Measurements from ENCODE around the gene LRCH1.

The LRCH1 gene

DNA sequence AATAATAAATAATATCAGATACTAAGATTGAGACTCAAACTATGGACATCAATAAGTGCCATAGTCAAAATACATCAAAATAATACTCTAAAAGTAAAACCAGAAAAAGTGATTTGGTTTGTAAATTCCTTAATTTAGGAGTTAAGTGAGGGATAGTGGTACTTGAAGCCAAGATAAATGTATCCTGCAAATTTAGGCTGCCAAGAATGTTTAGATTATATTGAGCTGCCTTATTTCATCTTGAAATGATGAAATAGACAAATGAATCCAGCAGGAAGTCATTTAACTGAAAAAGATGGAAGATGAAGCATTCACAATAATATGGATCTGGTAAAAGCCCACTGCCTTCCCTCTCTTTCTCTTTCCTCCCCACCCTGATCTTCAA, 112.3 kb downstream of the LRCH1 start:
- no peak for DNase-seq (ENCODE audit: low read depth, low spot score)

DNA sequence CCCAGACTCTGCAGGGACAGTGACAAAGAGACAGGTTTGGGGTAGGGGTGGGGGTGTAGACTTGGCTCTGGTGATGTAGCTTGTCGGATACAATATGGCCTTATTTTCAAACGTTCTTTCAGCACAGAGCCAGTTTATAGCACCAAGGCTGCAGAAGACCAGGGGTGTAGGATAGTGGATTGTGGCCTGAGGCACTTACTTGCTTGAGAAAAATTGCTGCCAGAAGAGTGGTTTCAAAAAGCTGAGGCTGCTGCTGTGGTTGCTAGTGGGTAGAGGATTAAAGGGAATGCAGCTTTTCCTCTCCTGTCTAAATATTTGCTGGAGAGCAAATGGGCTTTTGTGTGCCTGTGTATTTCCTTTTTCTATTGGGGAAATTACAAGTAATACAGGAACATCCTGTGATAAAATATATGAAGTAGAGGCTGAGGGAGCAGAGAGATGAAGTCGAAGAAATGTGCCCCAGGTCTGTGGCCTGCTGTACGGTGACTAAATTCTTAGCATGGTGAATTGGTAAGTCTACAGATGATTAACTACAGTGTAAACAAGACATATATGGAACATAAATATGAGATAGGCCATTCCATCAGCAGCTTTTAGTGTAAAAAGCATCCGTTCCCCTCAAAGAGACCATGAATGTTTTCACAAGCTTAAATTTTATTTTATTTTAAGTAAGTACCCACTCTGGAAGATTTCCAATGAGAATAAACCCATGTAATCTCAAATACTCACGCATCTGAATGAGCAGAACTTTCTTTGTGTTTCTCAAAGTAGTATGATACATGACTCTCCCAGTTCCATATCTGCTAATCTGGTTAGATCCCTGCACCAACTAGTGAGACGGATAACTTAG, 112.9 kb downstream of the LRCH1 start:
- no peak for DNase-seq (ENCODE audit: low read depth, low spot score)

DNA sequence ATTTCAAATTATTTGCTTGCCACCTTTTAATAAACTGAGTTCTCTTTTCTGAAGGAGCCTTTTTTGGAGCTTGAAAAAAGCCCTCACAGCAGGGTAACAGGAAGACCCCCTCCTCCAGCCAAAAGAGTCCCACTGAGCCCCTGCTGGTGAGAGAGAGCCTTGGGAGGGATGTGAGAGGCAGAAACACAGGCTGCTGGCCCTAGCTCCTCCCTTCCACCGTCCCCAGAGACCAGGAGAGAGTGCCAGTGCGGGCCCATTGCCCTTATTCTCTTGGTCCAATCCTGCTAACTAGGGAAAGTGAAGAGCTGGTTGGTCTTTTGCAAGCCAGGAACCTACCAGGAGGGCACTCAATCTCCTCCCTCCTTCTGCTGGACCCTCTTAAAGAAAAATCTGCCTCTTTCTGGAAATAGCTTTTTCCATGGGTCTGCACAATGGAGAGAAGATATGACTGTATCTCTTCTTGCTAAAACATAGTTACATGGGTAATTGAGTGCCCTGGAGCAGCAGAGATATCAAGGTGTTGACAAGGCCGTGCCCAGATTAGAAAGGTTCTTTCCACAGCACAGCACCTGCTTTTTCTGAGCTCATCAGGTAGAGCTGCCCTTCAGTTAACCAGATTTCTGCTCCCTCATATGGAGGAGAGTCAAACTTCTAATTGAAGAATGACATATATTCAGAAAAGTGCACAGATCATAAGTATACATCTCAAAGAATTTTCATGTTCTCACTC, 113.9 kb downstream of the LRCH1 start:
- no peak for DNase-seq (ENCODE audit: low read depth, low spot score)

DNA sequence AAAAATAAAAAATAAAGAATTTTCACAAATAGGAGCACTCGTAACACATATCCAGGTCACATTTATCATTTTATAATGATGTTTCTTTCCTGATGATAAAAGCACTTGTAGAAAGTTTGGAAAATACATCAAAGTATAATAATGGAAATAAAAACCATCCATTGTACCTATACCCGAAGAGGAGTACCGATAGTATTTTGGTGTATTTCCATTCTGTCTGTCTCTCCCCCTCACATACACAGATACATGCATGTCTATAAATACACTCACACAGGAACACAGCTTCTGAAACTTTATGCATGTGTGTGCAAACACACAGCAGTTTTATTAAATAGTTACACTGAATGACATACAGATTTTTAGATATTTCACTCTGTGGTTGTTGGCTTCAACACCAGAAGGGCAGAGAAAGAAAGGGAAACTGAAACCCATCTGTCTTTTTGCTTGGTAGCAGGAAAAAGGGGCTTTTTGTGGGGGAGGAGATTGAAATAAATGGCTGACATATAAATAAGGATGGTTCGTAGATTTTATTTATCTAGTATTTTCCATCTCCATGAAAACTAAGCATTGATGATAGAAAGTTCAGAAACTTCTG, 114.8 kb downstream of the LRCH1 start:
- DNase-seq (ENCODE audit: low read depth, low spot score), result no peak

DNA sequence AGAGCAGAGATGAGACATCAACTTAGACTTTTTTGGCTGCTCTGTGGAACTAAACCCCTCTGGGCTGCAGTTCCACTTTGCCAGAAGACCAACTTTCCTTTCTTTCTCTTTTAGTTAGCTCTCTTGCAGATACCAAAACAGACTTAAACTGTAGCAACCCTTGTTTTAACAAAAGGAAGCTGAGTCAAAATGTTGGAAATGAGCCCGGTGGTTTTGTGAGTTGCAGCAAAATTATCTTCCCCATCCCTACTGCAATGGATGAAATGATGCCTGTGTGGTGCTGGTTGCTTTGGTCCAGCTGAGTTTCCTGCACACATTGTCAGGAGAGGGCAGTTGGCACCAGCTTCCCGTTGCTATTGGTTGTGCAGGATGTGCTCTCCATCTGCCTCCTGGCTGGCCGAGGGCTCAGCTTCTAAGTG, 115.3 kb downstream of the LRCH1 start:
- no peak for DNase-seq (ENCODE audit: low read depth, low spot score)

DNA sequence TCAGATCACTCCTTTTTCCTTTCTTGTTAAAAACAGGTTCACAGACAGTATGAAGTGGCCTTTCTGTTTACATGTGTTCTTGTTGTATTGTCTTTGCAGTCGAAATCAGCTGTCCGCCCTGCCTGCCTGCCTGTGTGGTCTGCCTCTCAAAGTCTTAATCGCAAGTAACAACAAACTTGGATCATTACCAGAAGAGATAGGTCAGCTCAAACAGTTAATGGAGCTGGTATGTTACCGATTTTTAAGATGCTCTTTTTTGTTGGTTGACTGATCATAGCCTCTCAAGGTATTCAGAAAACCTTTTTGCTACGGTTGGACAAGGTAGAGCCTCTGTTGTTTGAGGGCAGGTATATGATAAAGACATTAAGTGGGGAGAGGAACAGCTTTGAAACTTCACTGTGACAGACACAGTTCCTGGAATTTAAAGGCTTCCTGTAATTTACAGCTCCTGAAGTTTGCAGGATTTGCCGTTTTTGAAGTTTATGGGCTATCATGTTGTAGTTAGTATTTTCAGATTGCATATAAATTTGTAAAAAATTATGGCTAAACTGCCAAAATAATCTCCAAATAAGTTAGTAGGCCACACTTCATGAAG, 116.1 kb downstream of the LRCH1 start:
- no peak for DNase-seq (ENCODE audit: low read depth, low spot score)

DNA sequence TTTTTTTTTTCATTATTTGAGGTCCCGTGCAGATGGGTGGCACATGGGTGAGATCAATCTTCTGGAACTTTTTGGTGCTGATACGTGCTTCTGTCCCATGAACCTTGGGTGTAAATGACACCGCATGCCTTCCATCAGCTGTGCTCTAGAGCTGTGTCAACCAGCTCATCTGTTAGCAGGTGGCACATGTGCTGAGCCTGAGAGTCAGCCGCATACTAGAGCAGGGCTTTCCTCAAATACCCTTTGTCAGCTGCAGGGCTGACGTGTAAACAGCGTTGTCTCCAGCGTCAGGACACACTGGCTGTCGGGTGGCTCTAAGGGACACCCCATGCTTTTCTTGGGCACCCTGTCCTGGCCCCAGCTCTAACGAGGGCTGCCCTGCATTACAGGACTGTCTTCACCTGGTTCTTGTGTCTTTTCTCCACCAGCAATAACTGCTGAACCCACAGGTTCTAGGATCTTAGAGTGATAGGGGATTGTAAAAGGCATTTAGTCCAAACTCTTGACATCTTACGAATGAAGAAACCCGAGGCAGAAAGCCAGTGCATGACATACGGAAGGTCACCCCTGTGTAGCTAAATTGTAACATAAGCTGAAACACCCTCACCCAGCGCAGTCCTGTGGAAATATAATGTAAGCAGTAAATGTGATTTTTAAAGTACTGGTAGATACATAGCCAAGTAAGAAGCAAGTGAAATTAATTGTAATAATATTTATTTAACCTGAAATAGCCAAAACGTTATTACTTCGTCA, 119.5 kb downstream of the LRCH1 start:
- DNase-seq (ENCODE audit: low read depth, low spot score), result no peak

DNA sequence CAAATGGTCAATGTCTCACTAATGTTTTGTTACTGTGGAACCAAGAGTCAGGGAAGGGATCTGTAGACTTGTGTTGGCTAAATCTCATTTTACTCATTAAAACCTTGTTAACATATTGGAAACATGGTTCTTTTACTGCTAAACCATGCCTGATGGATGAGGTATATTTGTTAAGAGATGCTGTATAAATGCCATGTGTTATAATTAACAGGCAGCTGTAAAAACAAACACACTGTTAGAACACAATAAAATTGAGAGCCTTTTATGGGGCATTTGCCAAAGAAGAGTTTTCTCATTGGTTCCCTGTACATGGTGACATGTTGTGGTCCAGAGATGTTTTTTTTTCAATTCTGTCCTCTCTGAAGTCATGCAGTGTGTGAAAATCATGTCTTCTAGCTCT, 122.0 kb downstream of the LRCH1 start:
- no peak for DNase-seq (ENCODE audit: low read depth, low spot score)

DNA sequence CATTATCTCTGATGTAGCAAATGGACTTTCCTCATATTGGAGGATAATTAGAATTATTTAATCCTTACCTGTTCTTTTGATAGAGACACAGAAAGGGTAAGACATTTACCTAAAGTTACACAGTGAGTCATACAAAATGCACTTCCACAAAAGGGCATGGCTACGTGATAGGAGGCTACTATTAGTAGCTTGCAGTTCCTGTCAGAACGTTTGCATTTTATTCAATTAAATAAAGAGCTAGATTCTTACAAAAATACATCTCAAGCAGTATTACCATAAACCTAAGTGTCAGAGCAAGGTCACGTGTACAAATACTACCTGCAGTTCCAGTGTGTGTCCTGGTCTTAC, 123.4 kb downstream of the LRCH1 start:
- no peak for DNase-seq (ENCODE audit: low read depth, low spot score)

DNA sequence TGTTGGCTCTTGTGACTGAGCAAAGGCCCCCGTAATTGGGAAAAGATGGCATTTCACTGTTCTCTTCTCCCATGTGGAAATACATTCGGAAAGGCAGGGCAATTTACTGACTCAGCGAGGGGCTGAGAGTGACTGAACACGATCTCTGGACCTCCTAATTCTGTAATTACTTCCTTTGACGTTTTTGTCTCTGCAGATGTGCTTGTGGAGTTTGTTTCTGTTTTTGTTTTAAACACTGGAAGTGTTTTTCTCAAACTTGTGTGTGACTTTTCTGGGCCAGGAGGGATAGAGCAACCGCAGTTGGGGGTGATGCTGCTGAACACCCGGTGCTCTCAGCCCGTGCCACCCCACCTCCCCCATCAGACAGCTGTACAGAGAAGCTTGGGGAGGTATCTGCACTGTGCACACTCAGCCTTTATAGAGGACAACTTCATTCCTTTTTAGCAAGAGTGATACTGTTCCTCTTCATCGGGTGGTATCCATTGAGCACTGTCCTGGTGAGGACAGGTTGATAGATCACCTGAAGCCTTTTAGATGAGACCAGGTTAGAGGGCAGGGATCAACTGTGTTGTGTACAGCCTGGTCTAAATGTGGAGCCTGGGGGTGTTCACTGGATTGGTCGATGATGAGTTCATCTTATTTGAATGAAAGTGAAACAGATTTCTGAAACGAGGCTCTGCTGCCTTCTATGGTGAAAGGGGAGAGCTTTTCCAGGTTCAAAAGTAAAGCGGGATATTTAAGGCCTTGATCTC, 126.6 kb downstream of the LRCH1 start:
- no peak for DNase-seq (ENCODE audit: low read depth, low spot score)

DNA sequence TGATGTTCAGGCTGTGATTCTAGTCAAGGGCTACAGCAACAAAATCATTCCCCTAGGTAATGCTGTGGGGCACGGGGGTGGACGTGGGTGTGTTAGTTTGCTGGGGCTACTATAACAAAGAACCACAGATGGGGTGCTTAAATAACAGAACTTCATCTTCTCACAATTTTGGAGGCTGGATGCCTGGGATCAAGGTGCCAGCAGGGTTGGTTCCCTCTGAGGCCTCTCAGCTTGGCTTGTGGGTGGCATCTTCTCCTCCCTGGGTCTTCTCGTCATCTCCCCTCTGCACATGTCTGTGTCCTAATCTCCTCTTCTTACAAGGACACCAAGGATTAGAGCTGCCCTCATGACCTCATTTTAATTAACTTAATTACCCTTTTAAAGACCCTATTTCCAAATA, 129.0 kb downstream of the LRCH1 start:
- DNase-seq (ENCODE audit: low read depth, low spot score), result no peak

DNA sequence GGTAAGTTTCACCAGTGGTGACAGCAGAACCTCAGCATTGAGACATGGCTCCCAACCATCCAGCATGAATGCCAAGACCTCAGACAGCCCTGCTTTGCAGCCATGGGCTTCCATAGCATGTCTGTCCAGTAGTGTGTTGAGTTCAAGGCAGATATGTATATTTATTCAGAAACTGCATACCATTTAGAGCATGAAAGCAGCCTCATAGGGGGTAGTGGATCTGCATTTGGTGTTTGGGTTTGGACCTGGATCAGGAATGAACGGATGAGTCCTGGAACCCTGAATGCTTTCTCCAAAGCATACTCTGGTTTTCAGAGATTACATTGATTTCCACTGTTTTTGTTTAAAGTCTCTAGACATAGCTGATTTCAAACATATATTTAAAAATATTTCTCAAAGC, 129.7 kb downstream of the LRCH1 start:
- no peak for DNase-seq (ENCODE audit: low read depth, low spot score)

DNA sequence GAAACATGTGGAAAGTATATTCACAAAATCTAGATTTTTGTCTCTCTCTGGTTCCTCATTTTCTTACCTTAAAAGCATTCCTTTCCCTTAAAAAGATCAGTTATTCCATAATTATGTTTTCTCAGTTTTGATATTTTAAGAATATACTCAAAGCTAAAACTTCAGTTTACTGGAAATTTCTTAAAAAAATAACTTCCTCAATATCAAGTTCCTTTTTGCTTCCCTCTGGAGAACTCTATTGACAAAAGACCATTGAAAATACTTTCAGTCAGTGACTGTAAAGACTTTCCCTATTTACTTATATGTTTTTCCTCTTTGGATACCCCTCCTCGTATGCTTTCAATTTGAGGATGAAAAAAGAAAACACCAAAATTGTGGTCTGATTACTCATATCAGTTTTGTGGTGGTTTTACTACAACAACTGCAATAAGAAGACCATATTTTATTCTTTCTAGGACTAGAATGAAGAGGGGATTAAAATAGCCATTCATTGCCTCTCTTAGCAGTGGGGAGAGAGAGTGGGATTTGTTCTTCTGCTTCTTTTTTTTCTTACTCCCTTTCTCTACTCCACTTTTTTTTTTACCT, 130.8 kb downstream of the LRCH1 start:
- DNase-seq (ENCODE audit: low read depth, low spot score), result no peak

DNA sequence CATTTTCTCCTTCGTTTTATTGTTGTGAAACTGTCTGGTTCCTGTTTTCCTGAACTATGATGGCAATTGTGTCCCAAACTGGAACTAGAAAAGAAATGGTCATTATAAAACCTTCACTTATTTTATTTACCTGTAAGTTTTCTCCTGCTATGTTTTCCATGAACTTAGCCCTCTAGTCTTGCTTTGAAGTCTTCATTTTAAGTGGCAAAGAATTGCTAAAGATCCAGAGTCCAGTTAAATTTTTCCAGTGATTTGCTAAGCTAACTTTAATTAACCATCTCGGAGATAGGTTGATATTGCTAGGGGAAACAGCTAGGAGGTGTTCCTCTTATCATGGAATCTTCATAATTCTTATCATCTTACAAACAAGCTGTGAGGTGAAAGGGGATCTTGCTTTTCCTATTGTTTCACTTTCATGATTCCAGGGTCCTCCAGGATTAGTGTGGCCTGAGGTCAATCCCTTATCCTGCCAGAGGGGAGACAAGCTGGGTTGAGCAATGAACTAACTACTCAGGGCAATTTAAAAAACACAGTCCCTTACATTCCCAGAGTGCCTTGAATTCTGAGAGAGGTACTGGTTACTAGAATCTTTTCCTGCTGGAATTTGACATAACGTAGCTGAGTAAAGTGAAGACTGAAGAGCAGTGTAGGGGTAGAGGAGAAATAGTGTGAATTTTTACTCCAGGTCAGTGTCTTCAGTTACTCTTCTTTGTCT, 131.5 kb downstream of the LRCH1 start:
- DNase-seq (ENCODE audit: low read depth, low spot score), result no peak

DNA sequence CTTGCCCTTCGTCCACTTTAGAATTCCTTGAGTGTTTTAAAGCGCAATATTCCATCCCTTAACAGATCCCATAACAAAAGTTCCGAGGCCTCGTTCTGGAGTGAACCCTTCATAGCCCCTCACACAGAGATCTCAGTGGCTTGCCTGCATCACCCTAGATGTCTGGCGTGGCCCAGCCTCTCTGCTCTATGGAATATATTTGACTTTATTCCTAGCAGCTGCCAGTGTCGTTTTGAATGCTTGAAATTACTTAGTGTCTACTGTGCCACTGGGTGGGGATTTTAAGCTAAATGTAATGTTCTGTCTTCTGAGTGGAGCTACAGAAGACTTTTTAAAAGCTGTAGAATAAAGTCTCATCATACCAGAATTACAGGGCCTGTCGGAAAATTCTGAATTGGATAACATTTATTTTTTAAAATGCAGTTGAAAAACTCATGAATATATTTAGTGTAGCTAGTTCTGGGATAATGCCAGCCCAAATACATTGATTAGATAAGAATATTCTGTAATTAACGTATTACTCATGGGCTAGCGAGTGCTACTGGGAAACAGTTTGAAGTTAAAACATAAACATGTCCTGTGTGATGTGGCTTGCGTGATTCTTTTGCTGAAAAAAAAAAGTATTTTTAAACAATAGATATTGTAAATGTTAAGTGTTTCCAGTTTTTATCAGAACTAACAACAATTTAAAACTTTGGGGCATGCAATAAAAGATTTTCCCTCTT, 132.2 kb downstream of the LRCH1 start:
- no peak for DNase-seq (ENCODE audit: low read depth, low spot score)

DNA sequence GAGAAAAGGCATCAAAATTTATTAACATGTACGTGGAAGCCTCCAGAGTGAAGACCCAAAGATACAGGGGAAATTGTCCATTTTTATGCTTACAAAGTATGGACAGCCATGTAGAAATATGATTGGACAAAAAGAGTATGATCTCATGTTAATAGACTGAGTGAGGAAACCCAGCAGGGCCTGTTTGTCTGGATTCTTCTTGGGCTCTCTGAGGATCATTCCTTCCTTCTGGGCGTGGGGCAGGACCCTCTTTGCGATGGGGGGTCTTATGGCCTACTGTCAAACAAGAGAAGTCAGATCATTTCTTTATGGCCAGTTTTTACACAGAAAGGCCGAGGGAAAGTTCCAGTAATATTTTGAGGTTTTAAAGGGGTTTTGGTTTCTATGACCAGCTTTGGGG, 133.2 kb downstream of the LRCH1 start:
- no peak for DNase-seq (ENCODE audit: low read depth, low spot score)

DNA sequence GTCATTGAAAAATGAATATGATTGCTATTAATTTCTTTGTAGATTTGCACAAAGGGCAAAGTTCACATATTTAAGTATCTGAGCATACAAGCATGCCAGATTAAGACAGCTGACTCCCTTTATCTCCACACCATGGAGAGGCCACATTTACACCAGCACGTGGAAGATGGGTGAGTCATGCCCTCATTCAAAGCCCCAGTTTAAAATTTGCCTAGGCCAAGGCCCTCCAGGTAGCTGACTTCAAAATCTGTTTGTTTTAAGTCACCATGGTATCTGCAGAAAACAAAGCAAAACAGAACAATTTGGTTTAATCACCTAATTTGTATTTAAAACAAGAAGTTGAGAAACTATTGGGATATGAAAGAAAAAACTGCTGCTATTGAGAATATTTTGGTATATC, 134.8 kb downstream of the LRCH1 start:
- no peak for DNase-seq (ENCODE audit: low read depth, low spot score)

DNA sequence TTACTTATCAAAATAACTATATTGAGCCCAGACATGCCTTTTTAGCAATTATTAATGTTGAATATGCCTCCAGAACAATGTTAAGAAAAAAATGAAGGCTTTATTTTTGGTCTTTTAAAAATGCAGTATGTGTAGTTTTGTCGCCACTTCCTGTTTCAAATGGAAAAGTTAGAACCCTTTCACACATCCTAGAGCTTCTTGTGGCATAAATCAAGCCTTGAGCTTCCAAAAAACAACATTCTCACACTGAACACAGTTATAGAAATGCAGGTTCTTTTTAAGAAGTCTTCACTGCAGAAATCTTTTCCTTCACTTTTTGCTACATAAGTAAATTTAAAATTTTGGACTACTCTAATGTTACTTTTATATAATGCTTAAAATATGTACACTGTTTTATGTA, 135.3 kb downstream of the LRCH1 start:
- DNase-seq (ENCODE audit: low read depth, low spot score), result no peak

DNA sequence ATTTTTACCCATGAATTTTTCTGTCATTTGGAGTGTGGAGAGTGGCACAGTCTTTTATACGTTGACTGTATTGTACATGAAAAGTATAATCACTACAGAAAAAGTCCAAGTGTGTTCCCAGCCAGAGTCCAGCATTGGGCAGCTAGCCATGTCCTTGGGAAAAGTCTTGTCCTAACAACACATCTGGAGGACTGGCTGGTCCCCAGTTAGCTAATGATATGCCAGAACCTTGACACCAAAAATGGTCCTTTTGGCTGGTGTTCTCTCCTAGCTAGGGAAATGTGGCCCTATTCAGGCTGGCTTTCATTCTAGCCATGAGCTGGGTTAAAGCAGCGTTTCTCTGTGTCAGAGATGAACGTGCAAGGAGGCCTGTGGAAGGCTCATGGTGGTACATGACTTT, 145.0 kb downstream of the LRCH1 start:
- DNase-seq (ENCODE audit: low read depth, low spot score), result no peak
